GM12872 (cell line): Measurements from ENCODE around the gene AAGAB.

Source experiments
- CTCF ChIP-seq: IDR thresholded peaks from 3 replicates; pipeline ENCODE4 v1.5.1; 2011; ENCODE audit warnings: low read depth, mild to moderate bottlenecking, low read length, moderate library complexity; ENCODE audit not compliant: insufficient read depth

AAGAB gene

GRCh38 chr15:67281714-67282113, 27.3 kb upstream of the AAGAB start:
- no peak for TF ChIP-seq CTCF

- no peak for TF ChIP-seq CTCF
These were observed 25.8 kb upstream of the AAGAB start for GRCh38 chr15:67280217-67280616.

- no peak for TF ChIP-seq CTCF
These were observed 22.2 kb upstream of the AAGAB start for GRCh38 chr15:67276666-67277065.

- TF ChIP-seq CTCF = no peak
These were observed 19.8 kb upstream of the AAGAB start for GRCh38 chr15:67274236-67274635.

- TF ChIP-seq CTCF = no peak
These were observed 13.8 kb upstream of the AAGAB start for GRCh38 chr15:67267951-67268941.

GRCh38 chr15:67267440-67267839, 13.0 kb upstream of the AAGAB start:
- TF ChIP-seq CTCF = no peak

- no peak for TF ChIP-seq CTCF
These were observed 12.4 kb upstream of the AAGAB start for GRCh38 chr15:67266870-67267269.
